ENCODE data around the gene ABT1. TPM values are rescaled to one million over a fixed set of nuclear protein-coding genes. Genes with fewer than 3 reads are reported as not detected.

The ABT1 gene
- total RNA-seq, 2 experiments from 2014 or later = 39.8 to 40.4 TPM

DNA sequence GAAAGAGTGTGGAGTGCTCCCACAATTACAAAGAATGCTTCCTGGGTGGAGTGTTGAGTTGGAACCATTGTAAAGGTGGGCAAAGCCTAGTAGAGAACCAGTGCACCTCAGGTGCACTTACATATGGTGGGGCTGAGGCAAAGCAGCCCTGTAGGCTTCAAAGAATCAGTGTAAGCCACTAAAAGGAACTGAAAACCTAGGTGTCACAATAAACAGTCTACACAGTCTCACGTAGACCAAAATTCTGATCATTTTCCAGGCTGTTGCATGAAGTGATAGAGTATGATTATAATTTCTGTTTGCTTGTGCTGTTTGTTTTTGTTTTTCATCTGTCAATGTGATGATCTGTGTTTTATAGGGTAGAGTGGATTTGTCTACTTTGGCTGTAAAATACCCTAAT is 2.8 kb downstream of the ABT1 start:
- CTCF ChIA-PET = no interaction called here
- ATAC-seq (ENCODE audit: poor library complexity) = no peak

DNA sequence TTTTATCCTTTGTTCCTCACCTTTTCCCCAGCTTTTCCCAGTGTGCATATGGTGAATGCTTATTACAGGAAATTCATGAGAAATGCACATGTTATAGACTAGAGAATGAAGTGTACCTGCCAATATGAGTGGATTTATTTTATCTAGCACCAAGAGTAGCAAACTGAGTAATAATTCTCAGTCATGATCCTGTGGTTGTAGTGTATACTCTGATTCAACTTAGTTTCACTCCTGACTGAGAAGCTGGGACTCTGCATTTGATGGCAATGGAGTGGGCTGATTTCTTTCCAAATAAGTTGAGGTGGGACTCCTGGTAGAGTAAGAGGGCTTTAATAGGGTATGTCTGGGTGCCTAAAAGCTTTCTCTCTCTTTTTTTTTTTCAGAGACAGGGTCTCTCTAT is 4.0 kb downstream of the ABT1 start:
- H3K9me3 ChIP-seq (ENCODE audit: control insufficient read depth in 1 of 2, insufficient read depth in 1 of 2, low read length in 2 of 2) = no peaks in the 10 kb centered on the region
- DNase-seq = no peak
- ChIA-PET CTCF (interaction anchor here (0.9 kb wide), 1 partner anchor 28 kb away, joined by 6 read pairs; no protein-coding TSS in a partner anchor), POLR2A (interaction anchor here (1.2 kb wide), 1 partner anchor 417 kb away, joined by 3 read pairs; a partner anchor contains a TSS)
- H3K27me3 ChIP-seq (ENCODE audit: control insufficient read depth in 1 of 2, insufficient read depth in 2 of 2, low read length in 2 of 2) = no peaks in the 10 kb centered on the region
- H3K27ac ChIP-seq (ENCODE audit: low read depth in 1 of 2, low read length in 2 of 2) = no peak overlapping the region
- peaks cover 25% of the 10 kb centered on the region for H3K4me1 ChIP-seq (ENCODE audit: insufficient read depth, low read length)
- Mint-ChIP-seq H3K9me3 (no peaks in the 10 kb centered on the region), H3K27me3 (no peaks in the 10 kb centered on the region), H3K4me3 (peak overlapping the region; percentile 66), H3K27ac (peak overlapping the region; percentile 67), H3K4me1 (ENCODE audit: low read depth) (peaks cover 19% of the 10 kb centered on the region), H3K36me3 (ENCODE audit: low read depth) (peaks cover 31% of the 10 kb centered on the region)
- TF ChIP-seq CTCF (IDR thresholded peaks at IDR 0.05) = no peak
- peaks cover 26% of the 10 kb centered on the region for H3K36me3 ChIP-seq (ENCODE audit: insufficient read depth, low read length)
- intact Hi-C loops (cut with DNase I, micrococcal nuclease) = loop anchor here (10.0 kb wide), 1 partner anchor 1294 kb away; a partner anchor contains a TSS
- no peak for ATAC-seq (ENCODE audit: poor library complexity)
- no peak overlapping the region for H3K4me3 ChIP-seq (ENCODE audit: low read length)

More for the DNA sequence above, 2.8 kb downstream of the ABT1 start:
- Histone ChIP-seq H3K9me3 (ENCODE audit: control insufficient read depth in 1 of 2, insufficient read depth in 1 of 2, low read length in 2 of 2) (no peaks in the 10 kb centered on the region), H3K27ac (ENCODE audit: low read depth in 1 of 2, low read length in 2 of 2) (no peak overlapping the region), H3K27me3 (ENCODE audit: control insufficient read depth in 1 of 2, insufficient read depth in 2 of 2, low read length in 2 of 2) (peaks cover 4 to 5% of the 10 kb centered on the region in 2 experiments), H3K4me3 (ENCODE audit: low read length) (no peak overlapping the region), H3K36me3 (ENCODE audit: insufficient read depth, low read length) (peaks cover 26% of the 10 kb centered on the region), H3K4me1 (ENCODE audit: insufficient read depth, low read length) (peaks cover 31% of the 10 kb centered on the region)
- intact Hi-C loops (cut with DNase I, micrococcal nuclease) = loop anchor here (5.0 to 10.0 kb wide), 3 partner anchors 425 to 545 kb away; a partner anchor contains a TSS
- H3K27me3 Mint-ChIP-seq = peaks cover 4% of the 10 kb centered on the region
- H3K9me3 Mint-ChIP-seq = no peaks in the 10 kb centered on the region
- peak overlapping the region; percentile 63 for H3K4me3 Mint-ChIP-seq
- H3K4me1 Mint-ChIP-seq (ENCODE audit: low read depth) = peaks cover 22% of the 10 kb centered on the region
- H3K27ac Mint-ChIP-seq = peak overlapping the region; percentile 67
- DNase-seq = no peak
- no peak for TF ChIP-seq CTCF (IDR thresholded peaks at IDR 0.05)
- POLR2A ChIA-PET = interaction anchor here (1.2 kb wide), 1 partner anchor 416 kb away, joined by 3 read pairs; a partner anchor contains a TSS
- peaks cover 31% of the 10 kb centered on the region for H3K36me3 Mint-ChIP-seq (ENCODE audit: low read depth)

DNA sequence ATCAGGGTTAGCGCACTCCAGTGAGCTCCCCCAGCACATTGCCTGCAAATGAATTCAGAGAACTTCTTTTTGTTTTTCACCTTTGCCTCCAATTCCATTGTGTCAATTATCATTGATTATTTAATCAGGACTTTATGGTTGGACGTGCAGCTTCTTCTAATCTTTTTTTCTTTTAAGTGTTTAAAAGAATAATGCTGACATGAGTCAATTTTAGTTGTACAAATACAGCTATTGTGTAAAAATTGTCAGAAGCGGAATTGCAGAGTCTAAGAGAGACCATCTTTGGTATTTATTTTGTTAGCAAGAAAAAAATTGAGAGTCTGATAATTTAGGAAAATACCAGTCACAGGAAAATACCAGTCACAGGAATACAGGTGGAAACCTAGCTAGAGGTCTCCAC is 5.5 kb downstream of the ABT1 start:
- H3K9me3 ChIP-seq (ENCODE audit: control insufficient read depth in 1 of 2, insufficient read depth in 1 of 2, low read length in 2 of 2) = no peaks in the 10 kb centered on the region
- intact Hi-C loops (cut with DNase I, micrococcal nuclease) = loop anchor here (10.0 kb wide), 1 partner anchor 1293 kb away; a partner anchor contains a TSS
- Mint-ChIP-seq H3K27ac (no peak overlapping the region), H3K27me3 (no peaks in the 10 kb centered on the region), H3K9me3 (no peaks in the 10 kb centered on the region), H3K4me1 (ENCODE audit: low read depth) (peaks cover 21% of the 10 kb centered on the region), H3K36me3 (ENCODE audit: low read depth) (peaks cover 31% of the 10 kb centered on the region), H3K4me3 (no peak overlapping the region)
- peaks cover 26% of the 10 kb centered on the region for H3K36me3 ChIP-seq (ENCODE audit: insufficient read depth, low read length)
- H3K27me3 ChIP-seq (ENCODE audit: control insufficient read depth in 1 of 2, insufficient read depth in 2 of 2, low read length in 2 of 2) = no peaks in the 10 kb centered on the region
- no peak overlapping the region for H3K4me3 ChIP-seq (ENCODE audit: low read length)
- no peak overlapping the region for H3K27ac ChIP-seq (ENCODE audit: low read depth in 1 of 2, low read length in 2 of 2)
- DNase-seq = no peak
- H3K4me1 ChIP-seq (ENCODE audit: insufficient read depth, low read length) = peaks cover 15% of the 10 kb centered on the region
- CTCF ChIA-PET = interaction anchor here (1.0 kb wide), 1 partner anchor 261 kb away, joined by 3 read pairs; no protein-coding TSS in a partner anchor
- POLR2A ChIA-PET = interaction anchor here (0.8 kb wide), 1 partner anchor 543 kb away, joined by 3 read pairs; no protein-coding TSS in a partner anchor
- TF ChIP-seq CTCF (IDR thresholded peaks at IDR 0.05) = no peak
- ATAC-seq (ENCODE audit: poor library complexity) = no peak

All from CD4-positive, alpha-beta T cell (primary cell).